ENCODE results near the gene TDP2. TPM values are rescaled to one million over a fixed set of nuclear protein-coding genes. Genes with fewer than 3 reads are reported as not detected.
"Not testable (repeated sequence)": the region's sequence is repeated elsewhere in the genome, so short reads cannot be mapped to it uniquely, and the experiment has no call there.

Gene TDP2
- polyA plus RNA-seq, 1 donor from 2014 or later, result 49.0 TPM

- H3K9ac ChIP-seq (ENCODE audit: low read length), result no peak overlapping the region
- no peak overlapping the region for H3K4me2 ChIP-seq (ENCODE audit: low read length)
- no peaks in the 10 kb centered on the region for H3K27me3 ChIP-seq (ENCODE audit: insufficient read depth, low read depth, low read length)
- H3K9me2 ChIP-seq (ENCODE audit: insufficient read depth, low read length), result no peaks in the 10 kb centered on the region
- H3K4me3 ChIP-seq (ENCODE audit: low read length), result no peak overlapping the region
- H3F3A ChIP-seq (ENCODE audit: insufficient read depth, low read length, poor library complexity, severe bottlenecking), result no peaks in the 10 kb centered on the region
- H3K79me2 ChIP-seq (replicated peaks; ENCODE audit: insufficient read depth, low read length), result no peaks in the 10 kb centered on the region
- no peak for TF ChIP-seq POLR2AphosphoS5 (IDR thresholded peaks at IDR 0.05)
- no peaks in the 10 kb centered on the region for H4K20me1 ChIP-seq (ENCODE audit: insufficient read depth)
- no peak overlapping the region for H2AFZ ChIP-seq (ENCODE audit: low read depth, low read length)
- no peaks in the 10 kb centered on the region for H3K9me3 ChIP-seq (ENCODE audit: low read length)
- H3K36me3 ChIP-seq (ENCODE audit: insufficient read depth, low read length), result no peaks in the 10 kb centered on the region
- no peak overlapping the region for H3K27ac ChIP-seq (ENCODE audit: low read length)
Observed at GRCh38 chr6:24680582-24680981, 13.9 kb upstream of the TDP2 start.

GRCh38 chr6:24678792-24679352, 12.2 kb upstream of the TDP2 start:
- not testable (repeated sequence) for H3K79me2 ChIP-seq (replicated peaks; ENCODE audit: insufficient read depth, low read length); H4K20me1 ChIP-seq (ENCODE audit: insufficient read depth); H3K27ac ChIP-seq (ENCODE audit: low read length); H3K36me3 ChIP-seq (ENCODE audit: insufficient read depth, low read length); H3K9me3 ChIP-seq (ENCODE audit: low read length); H2AFZ ChIP-seq (ENCODE audit: low read depth, low read length); H3K4me2 ChIP-seq (ENCODE audit: low read length); H3K4me3 ChIP-seq (ENCODE audit: low read length); H3F3A ChIP-seq (ENCODE audit: insufficient read depth, low read length, poor library complexity, severe bottlenecking); H3K27me3 ChIP-seq (ENCODE audit: insufficient read depth, low read depth, low read length); H3K9me2 ChIP-seq (ENCODE audit: insufficient read depth, low read length); H3K9ac ChIP-seq (ENCODE audit: low read length)

GRCh38 chr6:24673625-24674024, 6.9 kb upstream of the TDP2 start:
- Histone ChIP-seq H3K4me2 (ENCODE audit: low read length) (no peak overlapping the region), H3K27me3 (ENCODE audit: insufficient read depth, low read depth, low read length) (no peaks in the 10 kb centered on the region), H3K9me3 (ENCODE audit: low read length) (peaks cover 3% of the 10 kb centered on the region), H2AFZ (ENCODE audit: low read depth, low read length) (no peak overlapping the region), H4K20me1 (ENCODE audit: insufficient read depth) (no peaks in the 10 kb centered on the region), H3K9ac (ENCODE audit: low read length) (no peak overlapping the region), H3F3A (ENCODE audit: insufficient read depth, low read length, poor library complexity, severe bottlenecking) (no peaks in the 10 kb centered on the region), H3K36me3 (ENCODE audit: insufficient read depth, low read length) (no peaks in the 10 kb centered on the region), H3K27ac (ENCODE audit: low read length) (no peak overlapping the region), H3K9me2 (ENCODE audit: insufficient read depth, low read length) (no peaks in the 10 kb centered on the region), H3K4me3 (ENCODE audit: low read length) (no peak overlapping the region), H3K79me2 (replicated peaks; ENCODE audit: insufficient read depth, low read length) (no peaks in the 10 kb centered on the region)
- TF ChIP-seq TAF1 (IDR thresholded peaks at IDR 0.05; ENCODE audit: low read depth) (no peak), CTCF (IDR thresholded peaks at IDR 0.05; ENCODE audit: poor library complexity, severe bottlenecking) (no peak)

- no peak overlapping the region for H2AFZ ChIP-seq (ENCODE audit: low read depth, low read length)
- no peaks in the 10 kb centered on the region for H3K9me2 ChIP-seq (ENCODE audit: insufficient read depth, low read length)
- no peaks in the 10 kb centered on the region for H3F3A ChIP-seq (ENCODE audit: insufficient read depth, low read length, poor library complexity, severe bottlenecking)
- H3K9ac ChIP-seq (ENCODE audit: low read length), result no peak overlapping the region
- no peak overlapping the region for H3K4me2 ChIP-seq (ENCODE audit: low read length)
- H3K9me3 ChIP-seq (ENCODE audit: low read length), result peaks cover 3% of the 10 kb centered on the region
- no peak overlapping the region for H3K27ac ChIP-seq (ENCODE audit: low read length)
- H3K36me3 ChIP-seq (ENCODE audit: insufficient read depth, low read length), result no peaks in the 10 kb centered on the region
- no peak for TF ChIP-seq POLR2AphosphoS5 (IDR thresholded peaks at IDR 0.05)
- TF ChIP-seq RAD21 (conservative IDR thresholded peaks at IDR 0.05), result no peak
- no peak for TF ChIP-seq REST (IDR thresholded peaks at IDR 0.05; ENCODE audit: borderline replicate concordance)
- no peak for TF ChIP-seq MXI1 (conservative IDR thresholded peaks at IDR 0.05; ENCODE audit: poor library complexity, severe bottlenecking)
- TF ChIP-seq EZH2 (IDR thresholded peaks at IDR 0.05; ENCODE audit: borderline replicate concordance, insufficient read depth, low read length, poor library complexity, severe bottlenecking), result no peak
- no peak for TF ChIP-seq SMC3 (conservative IDR thresholded peaks at IDR 0.05; ENCODE audit: poor library complexity)
- TF ChIP-seq EP300 (conservative IDR thresholded peaks at IDR 0.05; ENCODE audit: poor library complexity, severe bottlenecking), result no peak
- no peak for TF ChIP-seq TAF1 (IDR thresholded peaks at IDR 0.05; ENCODE audit: low read depth)
- no peak for TF ChIP-seq CTCF (IDR thresholded peaks at IDR 0.05; ENCODE audit: poor library complexity, severe bottlenecking)
- no peaks in the 10 kb centered on the region for H3K79me2 ChIP-seq (replicated peaks; ENCODE audit: insufficient read depth, low read length)
- no peak overlapping the region for H3K4me3 ChIP-seq (ENCODE audit: low read length)
- H4K20me1 ChIP-seq (ENCODE audit: insufficient read depth), result no peaks in the 10 kb centered on the region
- H3K27me3 ChIP-seq (ENCODE audit: insufficient read depth, low read depth, low read length), result no peaks in the 10 kb centered on the region
Observed at GRCh38 chr6:24672620-24673182, 6.0 kb upstream of the TDP2 start.

Measured in neural cell (in vitro differentiated cells).